ENCODE results near the gene RELT. TPM values are rescaled to one million over a fixed set of nuclear protein-coding genes. Genes with fewer than 3 reads are reported as not detected.
A peak's percentile ranks its signal among the peaks of the same experiment; 100 is the strongest.

The RELT gene
- total RNA-seq, 6 donors from 2014 or later: 4.9 to 27.0 (median 19.2) TPM

DNA sequence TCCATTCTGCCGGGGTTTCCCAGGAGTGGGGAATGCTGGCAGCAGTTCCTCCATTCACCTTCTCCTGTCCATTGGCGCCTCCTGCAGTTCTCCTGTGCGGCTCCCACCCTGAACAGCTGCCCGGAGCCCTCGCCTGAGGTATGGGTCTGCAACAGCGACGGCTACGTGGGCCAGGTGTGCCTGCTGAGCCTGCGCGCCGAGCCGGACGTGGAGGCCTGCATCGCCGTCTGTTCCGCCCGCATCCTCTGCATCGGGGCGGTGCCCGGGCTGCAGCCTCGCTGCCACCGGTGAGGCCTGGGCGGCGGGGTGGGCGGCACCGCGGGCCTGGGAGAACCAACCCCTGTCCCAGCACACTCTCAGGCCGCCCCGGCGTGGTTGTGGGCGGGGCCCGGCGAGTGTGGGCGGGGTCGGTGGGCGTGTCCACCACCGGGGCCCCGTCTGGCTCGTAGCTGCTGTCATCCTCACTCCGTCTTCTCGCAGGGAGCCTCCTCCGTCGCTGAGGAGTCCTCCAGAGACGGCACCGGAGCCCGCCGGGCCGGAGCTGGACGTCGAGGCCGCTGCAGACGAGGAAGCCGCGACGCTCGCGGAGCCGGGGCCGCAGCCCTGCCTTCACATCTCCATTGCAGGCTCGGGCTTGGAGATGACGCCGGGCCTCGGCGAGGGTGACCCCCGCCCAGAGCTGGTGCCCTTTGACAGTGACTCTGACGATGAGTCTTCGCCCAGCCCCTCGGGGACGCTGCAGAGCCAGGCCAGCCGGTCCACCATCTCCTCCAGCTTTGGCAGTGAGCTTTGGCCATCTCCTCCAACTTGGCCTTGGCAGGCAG is 14.0 kb upstream of the RELT start:
- TF ChIP-seq EP300 (IDR thresholded peaks at IDR 0.05) (no peak), POLR2AphosphoS5 (IDR thresholded peaks at IDR 0.05) (no peak), POLR2A (IDR thresholded peaks at IDR 0.05) (no peak)
- TF ChIP-seq, protein P1, sequence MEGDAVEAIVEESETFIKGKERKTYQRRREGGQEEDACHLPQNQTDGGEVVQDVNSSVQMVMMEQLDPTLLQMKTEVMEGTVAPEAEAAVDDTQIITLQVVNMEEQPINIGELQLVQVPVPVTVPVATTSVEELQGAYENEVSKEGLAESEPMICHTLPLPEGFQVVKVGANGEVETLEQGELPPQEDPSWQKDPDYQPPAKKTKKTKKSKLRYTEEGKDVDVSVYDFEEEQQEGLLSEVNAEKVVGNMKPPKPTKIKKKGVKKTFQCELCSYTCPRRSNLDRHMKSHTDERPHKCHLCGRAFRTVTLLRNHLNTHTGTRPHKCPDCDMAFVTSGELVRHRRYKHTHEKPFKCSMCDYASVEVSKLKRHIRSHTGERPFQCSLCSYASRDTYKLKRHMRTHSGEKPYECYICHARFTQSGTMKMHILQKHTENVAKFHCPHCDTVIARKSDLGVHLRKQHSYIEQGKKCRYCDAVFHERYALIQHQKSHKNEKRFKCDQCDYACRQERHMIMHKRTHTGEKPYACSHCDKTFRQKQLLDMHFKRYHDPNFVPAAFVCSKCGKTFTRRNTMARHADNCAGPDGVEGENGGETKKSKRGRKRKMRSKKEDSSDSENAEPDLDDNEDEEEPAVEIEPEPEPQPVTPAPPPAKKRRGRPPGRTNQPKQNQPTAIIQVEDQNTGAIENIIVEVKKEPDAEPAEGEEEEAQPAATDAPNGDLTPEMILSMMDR (IDR thresholded peaks at IDR 0.05): no peak
- H3K9me3 ChIP-seq: no peaks in the 10 kb centered on the region
- peaks cover 3 to 15% (median 12%) of the 10 kb centered on the region in 4 donors for H3K4me1 ChIP-seq
- no peak overlapping the region for H3K27ac ChIP-seq
- no peak for ATAC-seq (ENCODE audit: low FRiP score in 2 of 2)
- DNase-seq: peak in 1 of 2 donors; percentile 84
- H3K36me3 ChIP-seq: peaks cover 11 to 87% (median 60%) of the 10 kb centered on the region in 4 donors
- no peaks in the 10 kb centered on the region for H3K27me3 ChIP-seq
- no peak overlapping the region for H3K4me3 ChIP-seq
- 86 to 91% methylated on average over 33 to 70 of the region's 70 CpGs for WGBS, 2 donors

DNA sequence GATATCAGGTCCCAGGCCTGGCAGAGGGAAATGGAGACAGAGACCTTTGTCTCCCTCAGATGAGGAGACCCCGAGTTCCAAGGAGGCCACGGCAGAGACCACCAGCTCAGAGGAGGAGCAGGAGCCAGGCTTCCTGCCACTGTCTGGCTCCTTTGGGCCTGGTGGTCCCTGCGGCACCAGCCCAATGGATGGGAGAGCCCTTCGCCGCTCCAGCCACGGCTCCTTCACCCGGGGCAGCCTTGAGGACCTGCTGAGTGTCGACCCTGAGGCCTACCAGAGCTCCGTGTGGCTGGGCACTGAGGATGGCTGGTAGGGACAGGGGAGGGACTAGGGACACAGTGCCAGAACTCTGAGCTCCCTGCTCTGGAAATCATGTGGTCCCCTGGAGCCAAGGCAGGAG is 13.1 kb upstream of the RELT start:
- peaks cover 3 to 18% (median 13%) of the 10 kb centered on the region in 4 donors for H3K4me1 ChIP-seq
- ATAC-seq (ENCODE audit: low FRiP score in 2 of 2): no peak
- H3K9me3 ChIP-seq: no peaks in the 10 kb centered on the region
- H3K27ac ChIP-seq: no peak overlapping the region
- 94% methylated on average over 9 of the region's 9 CpGs; no CpG with 5 or more reads in 1 of the 2 donors for WGBS, 2 donors
- H3K27me3 ChIP-seq: no peaks in the 10 kb centered on the region
- H3K36me3 ChIP-seq: peaks cover 10 to 87% (median 62%) of the 10 kb centered on the region in 4 donors
- TF ChIP-seq EP300 (IDR thresholded peaks at IDR 0.05): no peak
- no peak overlapping the region for H3K4me3 ChIP-seq
- no peak for DNase-seq

DNA sequence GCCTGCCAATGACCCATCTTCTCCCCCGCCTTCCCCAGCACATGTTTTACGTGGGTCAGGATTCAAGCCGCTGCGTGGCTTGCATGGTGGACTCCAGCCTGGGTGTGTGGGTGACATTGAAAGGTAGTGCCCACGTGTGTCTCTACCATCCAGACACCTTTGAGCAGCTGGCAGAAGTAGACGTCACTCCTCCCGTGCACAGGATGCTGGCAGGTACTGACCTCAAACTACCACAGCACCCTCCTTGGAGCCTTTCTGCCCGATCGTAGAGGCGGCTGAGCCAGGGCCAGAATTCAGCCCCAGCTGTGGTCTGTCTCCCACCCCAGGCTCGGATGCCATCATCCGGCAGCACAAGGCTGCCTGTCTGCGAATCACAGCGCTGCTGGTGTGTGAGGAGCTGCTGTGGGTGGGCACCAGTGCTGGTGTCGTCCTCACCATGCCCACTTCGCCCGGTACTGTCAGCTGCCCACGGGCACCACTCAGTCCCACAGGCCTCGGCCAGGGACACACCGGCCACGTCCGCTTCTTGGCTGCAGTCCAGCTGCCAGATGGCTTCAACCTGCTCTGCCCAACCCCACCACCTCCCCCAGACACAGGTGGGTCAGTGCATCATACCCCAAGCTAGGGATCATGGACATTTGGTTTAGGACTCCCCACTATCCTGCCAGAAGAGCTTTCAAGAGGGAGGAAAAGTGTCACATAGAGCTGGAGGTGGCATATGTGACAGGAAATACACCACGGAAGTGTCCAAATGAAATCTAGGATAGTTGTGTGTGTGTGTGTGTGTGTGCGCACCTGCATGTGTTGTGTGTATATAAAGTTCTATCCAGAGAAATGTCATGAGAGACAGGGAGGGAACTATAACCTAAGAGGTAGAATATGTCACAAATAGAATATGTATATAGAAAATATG is 10.6 kb upstream of the RELT start:
- Histone ChIP-seq H3K4me3 (no peak overlapping the region), H3K9me3 (no peaks in the 10 kb centered on the region), H3K27ac (peak overlapping the region in 3 of 4 donors; percentile 18 to 58 (median 37)), H3K27me3 (no peaks in the 10 kb centered on the region), H3K36me3 (peaks cover 10 to 75% (median 52%) of the 10 kb centered on the region in 4 donors), H3K4me1 (peaks cover 3 to 18% (median 13%) of the 10 kb centered on the region in 4 donors)
- DNase-seq (no peak), ATAC-seq (ENCODE audit: low FRiP score in 2 of 2) (no peak)
- WGBS, 2 donors: 67 to 88% methylated on average over 6 to 20 of the region's 24 CpGs
- TF ChIP-seq, protein P1 (IDR thresholded peaks at IDR 0.05): no peak
- TF ChIP-seq EP300 (IDR thresholded peaks at IDR 0.05) (no peak), POLR2AphosphoS5 (IDR thresholded peaks at IDR 0.05) (no peak), POLR2A (IDR thresholded peaks at IDR 0.05) (no peak)

DNA sequence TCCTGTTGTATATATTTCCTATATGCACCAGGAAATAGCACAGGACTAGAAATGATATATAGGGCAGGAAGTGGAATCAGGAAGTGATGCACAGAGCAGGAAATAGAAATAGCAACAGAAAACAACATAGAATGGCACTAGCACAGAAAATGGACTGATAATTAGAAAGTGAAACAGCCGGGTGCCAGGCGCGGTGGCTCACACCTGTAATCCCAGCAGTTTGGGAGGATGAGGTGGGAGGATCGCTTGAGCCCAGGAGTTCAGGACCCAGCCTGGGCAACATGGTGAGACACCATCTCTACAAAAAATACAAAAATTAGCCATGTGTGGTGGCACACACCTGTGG is 10.0 kb upstream of the RELT start:
- no peak overlapping the region for H3K4me3 ChIP-seq
- no peak for ATAC-seq (ENCODE audit: low FRiP score in 2 of 2)
- H3K4me1 ChIP-seq: peaks cover 3 to 18% (median 13%) of the 10 kb centered on the region in 4 donors
- H3K27me3 ChIP-seq: no peaks in the 10 kb centered on the region
- 64 to 70% methylated on average over 4 of the region's 4 CpGs for WGBS, 2 donors
- peak overlapping the region in 3 of 4 donors; percentile 18 to 58 (median 54) for H3K27ac ChIP-seq
- no peaks in the 10 kb centered on the region for H3K9me3 ChIP-seq
- no peak for DNase-seq
- TF ChIP-seq POLR2A (IDR thresholded peaks at IDR 0.05) (no peak), POLR2AphosphoS5 (IDR thresholded peaks at IDR 0.05) (no peak), EP300 (IDR thresholded peaks at IDR 0.05) (no peak)
- TF ChIP-seq, protein P1 (IDR thresholded peaks at IDR 0.05): no peak
- peaks cover 7 to 69% (median 48%) of the 10 kb centered on the region in 4 donors for H3K36me3 ChIP-seq

DNA sequence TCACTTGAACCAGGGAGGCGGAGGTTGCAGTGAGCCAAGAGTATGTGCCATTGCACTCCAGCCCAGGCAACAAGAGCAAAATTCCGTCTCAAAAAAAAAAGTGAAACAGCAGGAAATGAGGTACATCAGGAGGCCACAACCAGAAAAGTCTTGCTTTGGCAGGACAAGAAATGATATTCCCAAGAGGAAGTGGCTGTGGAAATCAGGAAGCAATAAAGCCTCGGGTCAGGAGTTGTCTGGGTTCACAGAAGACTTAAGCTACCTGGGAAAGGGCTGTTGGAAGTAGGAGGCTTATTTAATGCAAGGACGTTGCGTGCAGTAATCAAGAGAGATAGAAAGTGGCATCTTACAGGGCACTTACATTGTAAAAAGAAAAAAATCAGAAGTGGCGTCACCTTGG is 9.2 kb upstream of the RELT start:
- H3K9me3 ChIP-seq: no peaks in the 10 kb centered on the region
- no peak overlapping the region for H3K27ac ChIP-seq
- ATAC-seq (ENCODE audit: low FRiP score in 2 of 2) (no peak), DNase-seq (no peak)
- H3K27me3 ChIP-seq: no peaks in the 10 kb centered on the region
- H3K4me3 ChIP-seq: no peak overlapping the region
- H3K36me3 ChIP-seq: peaks cover 5 to 62% (median 43%) of the 10 kb centered on the region in 4 donors
- H3K4me1 ChIP-seq: peaks cover 3 to 18% (median 13%) of the 10 kb centered on the region in 4 donors
- 67 to 69% methylated on average over 6 of the region's 6 CpGs for WGBS, 2 donors
- TF ChIP-seq, protein P1 (IDR thresholded peaks at IDR 0.05): no peak

All from upper lobe of left lung (tissue), 6 donors.